BJ (cell line): ENCODE results near the gene IPO4. TPM values are rescaled to one million over a fixed set of nuclear protein-coding genes. Genes with fewer than 3 reads are reported as not detected.

Source experiments
- CTCF ChIA-PET: fragments of 350-600 bp; formaldehyde crosslinking; extraction: SDS; loops from one replicate; lab custom pipeline; 2021; ENCODE audit warnings: antibody characterized with exemption, inconsistent platforms; lab: Yijun Ruan, JAX
- POLR2A ChIA-PET: fragments of 300-600 bp; sonication (Branson Sonifier 250); formaldehyde crosslinking; extraction: SDS; loops from one replicate; lab custom pipeline; 2021; ENCODE audit warnings: antibody characterized with exemption; lab: Charles Lee
- DNase-seq: peaks from one replicate; pipeline ENCODE4 v3.0.0-alpha.2; 2011; ENCODE audit warnings: low read depth
- H3K27me3 ChIP-seq: 2 replicates; pipeline ENCODE4 v1.6.0; 2011; ENCODE audit warnings: low read length; ENCODE audit not compliant: control insufficient read depth, insufficient read depth
- H3K36me3 ChIP-seq: 2 replicates; pipeline ENCODE4 v1.5.1; 2011; ENCODE audit warnings: low read length; ENCODE audit not compliant: control insufficient read depth, insufficient read depth
- H3K4me3 ChIP-seq: 2 replicates; pipeline ENCODE4 v1.5.1; 2011; ENCODE audit warnings: low read depth, mild to moderate bottlenecking, control low read depth, low read length
- CTCF ChIP-seq: IDR thresholded peaks from 2 replicates; pipeline ENCODE4 v1.5.1; 2011; ENCODE audit warnings: low read depth, mild to moderate bottlenecking, control low read depth, inconsistent platforms, low read length, moderate library complexity; ENCODE audit not compliant: insufficient read depth
- polyA plus RNA-seq: library from polyadenylated mRNA; depleted of rRNA; stranded (reverse); fragments of >200 nt; gene quantifications from 2 replicates; pipeline ENCODE4 v1.2.3, GENCODE V29; 2011

IPO4 gene
- polyA plus RNA-seq, 1 experiment: 26.8 TPM

- CTCF ChIA-PET: interaction anchor here (1.5 kb wide), 1 partner anchor 43 kb away, joined by 3 read pairs; the partner anchor contains the start of genes DCAF11 and NRL
Measured at GRCh38 chr14:24157331-24157730, 31.3 kb downstream of the IPO4 start.

GRCh38 chr14:24156840-24157239, 31.8 kb downstream of the IPO4 start:
- no peak for TF ChIP-seq CTCF
- POLR2A ChIA-PET: interaction anchor here (0.6 kb wide), 1 partner anchor 12 kb away, joined by 6 read pairs; no protein-coding TSS in a partner anchor
- CTCF ChIA-PET: interaction anchor here (1.5 kb wide), 1 partner anchor 42 kb away, joined by 3 read pairs; the partner anchor contains the start of genes DCAF11 and NRL
- Histone ChIP-seq H3K36me3 (peaks cover 40% of the 10 kb centered on the region), H3K27me3 (no peaks in the 10 kb centered on the region), H3K4me3 (no peak overlapping the region)
- no peak for DNase-seq

More at GRCh38 chr14:24157331-24157730, 31.3 kb downstream of the IPO4 start:
- TF ChIP-seq CTCF: no peak
- H3K36me3 ChIP-seq: peaks cover 40% of the 10 kb centered on the region
- no peak overlapping the region for H3K4me3 ChIP-seq
- no peak for DNase-seq
- H3K27me3 ChIP-seq: no peaks in the 10 kb centered on the region
- POLR2A ChIA-PET: no interaction called here

GRCh38 chr14:24155100-24155499, 33.5 kb downstream of the IPO4 start:
- ChIA-PET POLR2A (no interaction called here), CTCF (interaction anchor here (1.0 kb wide), 1 partner anchor 20 kb away, joined by 3 read pairs; no protein-coding TSS in a partner anchor)
- H3K4me3 ChIP-seq: no peak overlapping the region
- TF ChIP-seq CTCF: no peak
- peaks cover 51% of the 10 kb centered on the region for H3K36me3 ChIP-seq
- H3K27me3 ChIP-seq: no peaks in the 10 kb centered on the region
- no peak for DNase-seq

- POLR2A ChIA-PET: interaction anchor here (1.2 kb wide), 1 partner anchor 10 kb away, joined by 3 read pairs; the partner anchor contains the start of gene IRF9
- Histone ChIP-seq H3K4me3 (no peak overlapping the region), H3K27me3 (no peaks in the 10 kb centered on the region), H3K36me3 (peaks cover 40% of the 10 kb centered on the region)
- DNase-seq: no peak
- TF ChIP-seq CTCF: no peak
- CTCF ChIA-PET: interaction anchor here (1.8 to 4.0 kb wide), 2 partner anchors 9 to 61 kb away, joined by 8 to 35 read pairs; partner anchors contain the start of gene IRF9
Measured at GRCh38 chr14:24151404-24152080, 37.1 kb downstream of the IPO4 start.

GRCh38 chr14:24150993-24151392, 37.6 kb downstream of the IPO4 start:
- POLR2A ChIA-PET: interaction anchor here (1.2 kb wide), 1 partner anchor 10 kb away, joined by 3 read pairs; the partner anchor contains the start of gene IRF9
- CTCF ChIA-PET: interaction anchor here (0.6 to 4.0 kb wide), 6 partner anchors 10 to 588 kb away, joined by 3 to 35 read pairs (median 4); partner anchors contain the start of gene IRF9
- Histone ChIP-seq H3K4me3 (no peak overlapping the region), H3K27me3 (no peaks in the 10 kb centered on the region), H3K36me3 (peaks cover 36% of the 10 kb centered on the region)
- DNase-seq: no peak
- no peak for TF ChIP-seq CTCF
